Karpas-422 (cell line): Measurements from ENCODE around the gene CEP44. TPM values are rescaled to one million over a fixed set of nuclear protein-coding genes. Genes with fewer than 3 reads are reported as not detected.

Experiments
- DNase-seq: peaks from one replicate; pipeline ENCODE4 v3.0.0-alpha.2; 2015
- H2AFZ ChIP-seq: fragments of 200-600 bp; sonication (generic); 2 replicates; pipeline ENCODE4 v1.6.1; 2014; ENCODE audit warnings: antibody characterized with exemption, low read length, mixed read lengths
- H3K27ac ChIP-seq: fragments of 200-600 bp; sonication (generic); 2 replicates; pipeline ENCODE4 v1.5.1; 2014; ENCODE audit warnings: mild to moderate bottlenecking, low read length, moderate library complexity
- H3K27me3 ChIP-seq: fragments of 200-600 bp; sonication (generic); 2 replicates; pipeline ENCODE4 v1.6.1; 2014; ENCODE audit warnings: low read length, mixed read lengths
- H3K36me3 ChIP-seq: fragments of 200-600 bp; sonication (generic); 2 replicates; pipeline ENCODE4 v1.6.1; 2014; ENCODE audit warnings: low read length, mixed read lengths; ENCODE audit not compliant: insufficient read depth
- H3K4me1 ChIP-seq: fragments of 200-600 bp; sonication (generic); 2 replicates; pipeline ENCODE4 v1.6.1; 2014; ENCODE audit warnings: mild to moderate bottlenecking, low read length, mixed read lengths
- H3K4me2 ChIP-seq: fragments of 200-600 bp; sonication (generic); 2 replicates; pipeline ENCODE4 v1.6.1; 2014; ENCODE audit warnings: low read length, low read depth, mild to moderate bottlenecking; ENCODE audit not compliant: poor library complexity, severe bottlenecking
- H3K4me3 ChIP-seq: fragments of 200-600 bp; sonication (generic); 2 replicates; pipeline ENCODE4 v1.5.1; 2014; ENCODE audit warnings: mild to moderate bottlenecking, antibody characterized with exemption, low read length, mixed read lengths
- H3K79me2 ChIP-seq: fragments of 200-600 bp; sonication (generic); 2 replicates; pipeline ENCODE4 v1.6.1; 2014; ENCODE audit warnings: mild to moderate bottlenecking, low read length, mixed read lengths
- H3K9ac ChIP-seq: fragments of 200-600 bp; sonication (generic); 2 replicates; pipeline ENCODE4 v1.6.0; 2014; ENCODE audit warnings: low read length
- H3K9me2 ChIP-seq: fragments of 200-600 bp; sonication (generic), shearing (Covaris generic); replicated peaks from 2 replicates; pipeline ENCODE4 v1.6.0; 2014; ENCODE audit warnings: mild to moderate bottlenecking, low read length, moderate library complexity; ENCODE audit not compliant: insufficient read depth
- H3K9me3 ChIP-seq: fragments of 300-700, 200-600 bp; sonication (generic); 2 replicates; pipeline ENCODE4 v1.6.1; 2014; ENCODE audit warnings: low read length, mixed read lengths
- H4K20me1 ChIP-seq: fragments of 200-600 bp; sonication (generic); 2 replicates; pipeline ENCODE4 v1.6.1; 2014; ENCODE audit warnings: mild to moderate bottlenecking, antibody characterized with exemption, low read length, low read depth; ENCODE audit not compliant: insufficient read depth
- total RNA-seq: library from RNA; depleted of rRNA; stranded (reverse); fragments of >200 nt; shearing (Covaris generic); gene quantifications from 2 replicates; pipeline ENCODE4 v1.2.3, GENCODE V29; 2014; ENCODE audit warnings: low replicate concordance

CEP44 gene
- total RNA-seq, 1 experiment from 2014 or later: 17.4 TPM

DNA sequence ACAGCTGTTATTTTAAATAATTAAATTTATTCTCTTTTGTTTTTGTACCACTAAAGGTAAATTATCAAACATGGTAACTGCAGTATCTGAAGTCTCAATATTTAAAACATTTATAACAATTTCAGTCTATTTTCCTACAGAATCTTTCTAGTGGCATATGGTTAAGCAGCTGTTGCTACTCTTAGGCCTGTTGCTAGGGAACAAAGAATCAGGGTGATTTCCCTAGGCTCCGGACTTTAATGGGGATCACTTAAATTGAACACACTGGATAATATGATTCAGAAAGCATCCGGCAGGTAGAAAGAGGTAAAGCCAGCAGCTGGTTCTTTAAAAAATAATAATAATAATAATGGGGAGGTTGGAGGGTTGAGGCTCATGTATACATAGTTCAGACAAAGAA is 17.8 kb upstream of the CEP44 start:
- Histone ChIP-seq H4K20me1 (no peaks in the 10 kb centered on the region), H3K9me3 (no peaks in the 10 kb centered on the region), H3K36me3 (no peaks in the 10 kb centered on the region), H3K27me3 (no peaks in the 10 kb centered on the region), H3K4me2 (no peak overlapping the region), H3K27ac (no peak overlapping the region), H2AFZ (no peak overlapping the region), H3K79me2 (no peaks in the 10 kb centered on the region), H3K9ac (no peak overlapping the region), H3K4me1 (peaks cover 11% of the 10 kb centered on the region), H3K9me2 (no peaks in the 10 kb centered on the region), H3K4me3 (no peak overlapping the region)
- no peak for DNase-seq

DNA sequence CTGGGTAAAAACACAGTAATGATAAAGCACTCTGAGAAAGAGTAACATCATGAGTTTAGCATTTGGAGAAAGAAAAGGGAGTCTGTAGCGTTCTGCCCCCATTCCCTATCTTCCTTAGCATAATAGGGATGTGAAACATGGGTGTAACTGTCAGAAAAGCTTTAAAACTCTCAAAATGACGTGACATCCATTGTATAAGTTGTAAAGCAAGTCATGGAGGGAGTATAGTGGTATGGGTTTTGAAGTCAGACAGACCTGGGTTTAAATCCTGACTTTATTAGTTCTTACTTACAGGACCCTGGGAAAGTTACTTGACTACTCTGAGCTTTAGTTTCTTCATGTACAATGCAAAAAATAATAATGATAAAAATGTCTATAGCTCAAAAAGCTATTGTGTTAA is 17.3 kb upstream of the CEP44 start:
- Histone ChIP-seq H3K9me2 (no peaks in the 10 kb centered on the region), H3K4me3 (no peak overlapping the region), H3K9ac (no peak overlapping the region), H3K79me2 (no peaks in the 10 kb centered on the region), H3K36me3 (no peaks in the 10 kb centered on the region), H3K27me3 (no peaks in the 10 kb centered on the region), H3K27ac (no peak overlapping the region), H2AFZ (no peak overlapping the region), H3K4me2 (no peak overlapping the region), H3K4me1 (peaks cover 7% of the 10 kb centered on the region), H3K9me3 (no peaks in the 10 kb centered on the region), H4K20me1 (no peaks in the 10 kb centered on the region)
- DNase-seq: no peak

- H3K9me2 ChIP-seq: no peaks in the 10 kb centered on the region
- no peak overlapping the region for H3K4me2 ChIP-seq
- H3K4me3 ChIP-seq: no peak overlapping the region
- no peaks in the 10 kb centered on the region for H3K27me3 ChIP-seq
- peaks cover 3% of the 10 kb centered on the region; the same call in 1 of the 2 replicates for H3K4me1 ChIP-seq
- H3K9ac ChIP-seq: no peak overlapping the region
- DNase-seq: no peak
- H3K9me3 ChIP-seq: no peaks in the 10 kb centered on the region
- no peaks in the 10 kb centered on the region for H3K36me3 ChIP-seq
- H3K27ac ChIP-seq: no peak overlapping the region
- peaks cover 11% of the 10 kb centered on the region; the same call in 1 of the 2 replicates for H3K79me2 ChIP-seq
- no peak overlapping the region for H2AFZ ChIP-seq
- no peaks in the 10 kb centered on the region for H4K20me1 ChIP-seq
These were observed 9.8 kb upstream of the CEP44 start for GRCh38 chr4:174273930-174274329.

DNA sequence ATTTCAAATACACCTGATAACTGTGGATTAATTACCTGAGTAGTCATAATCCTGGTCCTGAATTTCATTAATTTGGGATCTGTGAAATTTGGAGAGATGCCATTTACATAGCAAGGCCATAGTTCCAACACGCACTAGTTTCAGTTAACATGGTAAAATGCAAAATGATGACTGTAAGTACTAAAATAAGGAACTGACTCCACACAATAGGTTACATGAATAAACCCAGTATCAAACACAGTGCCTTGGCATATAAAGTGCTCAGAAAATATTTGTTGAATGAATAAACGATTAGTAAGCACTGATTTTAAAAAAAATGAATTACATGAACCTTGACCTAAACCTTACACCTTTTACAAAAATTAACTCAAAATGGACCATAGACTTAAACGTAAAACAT is 9.3 kb upstream of the CEP44 start:
- H3K9me2 ChIP-seq: no peaks in the 10 kb centered on the region
- no peaks in the 10 kb centered on the region for H3K36me3 ChIP-seq
- H3K4me2 ChIP-seq: no peak overlapping the region
- H4K20me1 ChIP-seq: no peaks in the 10 kb centered on the region
- no peaks in the 10 kb centered on the region for H3K9me3 ChIP-seq
- no peak overlapping the region for H3K27ac ChIP-seq
- H3K9ac ChIP-seq: no peak overlapping the region
- H3K79me2 ChIP-seq: peaks cover 14% of the 10 kb centered on the region; the same call in 1 of the 2 replicates
- no peak for DNase-seq
- H3K4me3 ChIP-seq: no peak overlapping the region
- H2AFZ ChIP-seq: no peak overlapping the region
- no peaks in the 10 kb centered on the region for H3K27me3 ChIP-seq
- H3K4me1 ChIP-seq: peaks cover 3% of the 10 kb centered on the region; the same call in 1 of the 2 replicates

- no peak overlapping the region for H3K27ac ChIP-seq
- no peaks in the 10 kb centered on the region for H4K20me1 ChIP-seq
- no peaks in the 10 kb centered on the region for H3K9me3 ChIP-seq
- peaks cover 14% of the 10 kb centered on the region; the same call in 1 of the 2 replicates for H3K79me2 ChIP-seq
- H3K4me2 ChIP-seq: no peak overlapping the region
- no peaks in the 10 kb centered on the region for H3K9me2 ChIP-seq
- no peaks in the 10 kb centered on the region for H3K27me3 ChIP-seq
- peaks cover 3% of the 10 kb centered on the region; the same call in 1 of the 2 replicates for H3K4me1 ChIP-seq
- H2AFZ ChIP-seq: no peak overlapping the region
- H3K36me3 ChIP-seq: no peaks in the 10 kb centered on the region
- no peak overlapping the region for H3K9ac ChIP-seq
- no peak for DNase-seq
- no peak overlapping the region for H3K4me3 ChIP-seq
These were observed 8.6 kb upstream of the CEP44 start for GRCh38 chr4:174275101-174275500.

- DNase-seq: no peak
- no peaks in the 10 kb centered on the region for H3K27me3 ChIP-seq
- H3K36me3 ChIP-seq: no peaks in the 10 kb centered on the region
- no peaks in the 10 kb centered on the region for H3K9me3 ChIP-seq
- H4K20me1 ChIP-seq: no peaks in the 10 kb centered on the region
- H3K9me2 ChIP-seq: no peaks in the 10 kb centered on the region
- H2AFZ ChIP-seq: no peak overlapping the region
- no peak overlapping the region for H3K9ac ChIP-seq
- H3K4me3 ChIP-seq: no peak overlapping the region
- H3K4me1 ChIP-seq: peaks cover 9% of the 10 kb centered on the region
- H3K4me2 ChIP-seq: no peak overlapping the region
- H3K79me2 ChIP-seq: peaks cover 30% of the 10 kb centered on the region; the same call in 1 of the 2 replicates
- no peak overlapping the region for H3K27ac ChIP-seq
These were observed 6.3 kb upstream of the CEP44 start for GRCh38 chr4:174277433-174277832.

GRCh38 chr4:174278467-174278866 is 5.2 kb upstream of the CEP44 start:
- Histone ChIP-seq H3K9ac (no peak overlapping the region), H3K36me3 (no peaks in the 10 kb centered on the region), H3K4me1 (peaks cover 10% of the 10 kb centered on the region), H2AFZ (no peak overlapping the region), H3K27ac (no peak overlapping the region), H3K4me3 (no peak overlapping the region), H3K9me3 (no peaks in the 10 kb centered on the region), H3K4me2 (no peak overlapping the region), H4K20me1 (no peaks in the 10 kb centered on the region), H3K9me2 (no peaks in the 10 kb centered on the region), H3K79me2 (peaks cover 30% of the 10 kb centered on the region; the same call in 1 of the 2 replicates), H3K27me3 (no peaks in the 10 kb centered on the region)
- DNase-seq: no peak

GRCh38 chr4:174279433-174280155 is 4.1 kb upstream of the CEP44 start:
- Histone ChIP-seq H3K9ac (no peak overlapping the region), H3K4me1 (peaks cover 7% of the 10 kb centered on the region), H2AFZ (no peak overlapping the region), H3K9me3 (no peaks in the 10 kb centered on the region), H3K27ac (no peak overlapping the region), H4K20me1 (no peaks in the 10 kb centered on the region), H3K27me3 (no peaks in the 10 kb centered on the region), H3K9me2 (no peaks in the 10 kb centered on the region), H3K4me3 (no peak overlapping the region), H3K36me3 (no peaks in the 10 kb centered on the region), H3K4me2 (no peak overlapping the region), H3K79me2 (peaks cover 32% of the 10 kb centered on the region)
- DNase-seq: no peak
